ENCODE measurements around the gene ATP2C2. TPM values are rescaled to one million over a fixed set of nuclear protein-coding genes. Genes with fewer than 3 reads are reported as not detected.

Gene ATP2C2
- polyA plus RNA-seq, 1 of the 3 experiments (the other 2 are of a cell fraction) = 0.33 TPM

GRCh38 chr16:84327926-84328505, 40.3 kb upstream of the ATP2C2 start:
- POLR2A ChIA-PET = no interaction called here
- no peaks in the 10 kb centered on the region for H3K4me1 ChIP-seq (ENCODE audit: control insufficient read depth in 1 of 2, insufficient read depth in 2 of 2, low read depth in 1 of 2, low read length in 1 of 2)
- no peak overlapping the region for H3K9ac ChIP-seq
- H3F3A ChIP-seq (replicated peaks; ENCODE audit: insufficient read depth) = no peaks in the 10 kb centered on the region
- no peak for DNase-seq
- WGBS (ENCODE audit: low lambda C conversion rate) = 21% methylated on average over 12 of the region's 13 CpGs
- H3K27ac ChIP-seq (ENCODE audit: low read depth in 2 of 2, low read length in 1 of 2) = no peak overlapping the region
- no peaks in the 10 kb centered on the region for H3K36me3 ChIP-seq (replicated peaks in 1 of 2; ENCODE audit: control insufficient read depth in 1 of 2, insufficient read depth in 2 of 2, low read length in 1 of 2)
- no peak overlapping the region for H3K4me2 ChIP-seq
- H3K79me2 ChIP-seq (ENCODE audit: insufficient read depth) = no peaks in the 10 kb centered on the region
- H3K9me3 ChIP-seq = no peaks in the 10 kb centered on the region
- no peak overlapping the region for H3K4me3 ChIP-seq (ENCODE audit: low read depth in 2 of 2, low read length in 1 of 2)
- H3K27me3 ChIP-seq (ENCODE audit: insufficient read depth) = peaks cover 32% of the 10 kb centered on the region; the same call in 1 of the 2 replicates
- CTCF ChIA-PET = interaction anchor here (1.8 kb wide), 1 partner anchor 20 kb away, joined by 6 read pairs; no protein-coding TSS in a partner anchor
- no peaks in the 10 kb centered on the region for H4K20me1 ChIP-seq (ENCODE audit: insufficient read depth)
- no peak overlapping the region for H2AFZ ChIP-seq (ENCODE audit: low read depth)
- no peak for TF ChIP-seq MAX (IDR thresholded peaks at IDR 0.05; ENCODE audit: low read depth)
- no peak for TF ChIP-seq FOXM1 (IDR thresholded peaks at IDR 0.05; ENCODE audit: low read depth)
- no peak for TF ChIP-seq YY1 (IDR thresholded peaks at IDR 0.05; ENCODE audit: low read depth)
- no peaks in the 10 kb centered on the region for H3K9me2 ChIP-seq

GRCh38 chr16:84329016-84329415, 39.3 kb upstream of the ATP2C2 start:
- CTCF ChIA-PET = no interaction called here
- TF ChIP-seq ELF1 (IDR thresholded peaks at IDR 0.05) = no peak
- no peak for TF ChIP-seq TAF1 (IDR thresholded peaks at IDR 0.05; ENCODE audit: borderline replicate concordance, low read depth, low read length)
- TF ChIP-seq JUND (IDR thresholded peaks at IDR 0.05) = no peak
- TF ChIP-seq SIN3A (IDR thresholded peaks at IDR 0.05; ENCODE audit: borderline replicate concordance, low read depth, low read length) = no peak
- TF ChIP-seq YY1 (IDR thresholded peaks at IDR 0.05; ENCODE audit: low read depth) = no peak
- H4K20me1 ChIP-seq (ENCODE audit: insufficient read depth) = no peaks in the 10 kb centered on the region
- peaks cover 24% of the 10 kb centered on the region; the same call in 1 of the 2 replicates for H3K27me3 ChIP-seq (ENCODE audit: insufficient read depth)
- no peak overlapping the region for H3K27ac ChIP-seq (ENCODE audit: low read depth in 2 of 2, low read length in 1 of 2)
- no peak overlapping the region for H3K4me2 ChIP-seq
- H3K9ac ChIP-seq = no peak overlapping the region
- POLR2A ChIA-PET = no interaction called here
- no peak overlapping the region for H3K4me3 ChIP-seq (ENCODE audit: low read depth in 2 of 2, low read length in 1 of 2)
- no peaks in the 10 kb centered on the region for H3K79me2 ChIP-seq (ENCODE audit: insufficient read depth)
- H3F3A ChIP-seq (replicated peaks; ENCODE audit: insufficient read depth) = no peaks in the 10 kb centered on the region
- no peak overlapping the region for H2AFZ ChIP-seq (ENCODE audit: low read depth)
- H3K9me2 ChIP-seq = no peaks in the 10 kb centered on the region
- 71% methylated on average over 8 of the region's 8 CpGs for WGBS (ENCODE audit: low lambda C conversion rate)
- no peaks in the 10 kb centered on the region for H3K4me1 ChIP-seq (ENCODE audit: control insufficient read depth in 1 of 2, insufficient read depth in 2 of 2, low read depth in 1 of 2, low read length in 1 of 2)
- H3K36me3 ChIP-seq (replicated peaks in 1 of 2; ENCODE audit: control insufficient read depth in 1 of 2, insufficient read depth in 2 of 2, low read length in 1 of 2) = no peaks in the 10 kb centered on the region
- no peaks in the 10 kb centered on the region for H3K9me3 ChIP-seq
- DNase-seq = no peak

- no peaks in the 10 kb centered on the region for H3K36me3 ChIP-seq (replicated peaks in 1 of 2; ENCODE audit: control insufficient read depth in 1 of 2, insufficient read depth in 2 of 2, low read length in 1 of 2)
- H3K27ac ChIP-seq (ENCODE audit: low read depth in 2 of 2, low read length in 1 of 2) = no peak overlapping the region
- H4K20me1 ChIP-seq (ENCODE audit: insufficient read depth) = no peaks in the 10 kb centered on the region
- no peak overlapping the region for H3K4me3 ChIP-seq (ENCODE audit: low read depth in 2 of 2, low read length in 1 of 2)
- H2AFZ ChIP-seq (ENCODE audit: low read depth) = no peak overlapping the region
- peaks cover 14% of the 10 kb centered on the region; the same call in 1 of the 2 replicates for H3K27me3 ChIP-seq (ENCODE audit: insufficient read depth)
- no peak overlapping the region for H3K4me2 ChIP-seq
- WGBS (ENCODE audit: low lambda C conversion rate) = 45% methylated on average over 9 of the region's 18 CpGs
- ChIA-PET POLR2A (no interaction called here), CTCF (interaction anchor here (1.8 kb wide), 1 partner anchor 22 kb away, joined by 11 read pairs; no protein-coding TSS in a partner anchor)
- no peaks in the 10 kb centered on the region for H3F3A ChIP-seq (replicated peaks; ENCODE audit: insufficient read depth)
- TF ChIP-seq EP300 (IDR thresholded peaks at IDR 0.05; ENCODE audit: borderline replicate concordance in 1 of 2, low read depth in 1 of 2, low read length in 1 of 2) = no peak
- no peak for TF ChIP-seq USF2 (IDR thresholded peaks at IDR 0.05; ENCODE audit: borderline replicate concordance, low read depth, low read length)
- no peaks in the 10 kb centered on the region for H3K9me3 ChIP-seq
- no peaks in the 10 kb centered on the region for H3K4me1 ChIP-seq (ENCODE audit: control insufficient read depth in 1 of 2, insufficient read depth in 2 of 2, low read depth in 1 of 2, low read length in 1 of 2)
- no peaks in the 10 kb centered on the region for H3K79me2 ChIP-seq (ENCODE audit: insufficient read depth)
- H3K9ac ChIP-seq = no peak overlapping the region
- DNase-seq = no peak
- H3K9me2 ChIP-seq = no peaks in the 10 kb centered on the region
Measured at GRCh38 chr16:84329843-84330684, 38.3 kb upstream of the ATP2C2 start.

Measured in SK-N-SH (cell line).